HG03432 (cell line): ENCODE measurements around the gene HEG1.
"Not testable (repeated sequence)": the region's sequence is repeated elsewhere in the genome, so short reads cannot be mapped to it uniquely, and the experiment has no call there.

Experiments
- ATAC-seq: cut with Tn5 transposase; IDR thresholded peaks from one replicate; pipeline ENCODE4 v1.9.1; 2021; ENCODE audit warnings: mild to moderate bottlenecking, moderate library complexity; ENCODE audit not compliant: unreplicated experiment

The HEG1 gene

DNA sequence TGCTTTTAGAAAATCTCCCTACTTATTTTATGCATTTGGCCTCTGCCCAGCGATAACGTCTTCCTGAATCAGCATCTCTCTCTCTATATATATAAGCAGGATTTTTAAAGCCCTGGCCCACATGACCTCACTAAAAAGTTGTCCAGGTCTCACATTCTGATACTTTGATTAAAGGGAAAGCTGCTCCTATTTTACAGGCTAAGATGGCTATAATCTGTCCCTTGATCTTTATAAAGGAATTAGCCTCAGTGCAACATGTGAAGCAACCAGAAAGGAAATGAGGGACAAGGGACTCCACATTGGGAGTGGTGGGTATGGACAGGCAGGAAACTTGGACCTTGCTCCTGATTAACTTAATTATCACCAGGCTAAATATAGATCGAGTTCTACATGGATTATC, 95.7 kb downstream of the HEG1 start:
- no peak for ATAC-seq

- not testable (repeated sequence) for ATAC-seq
These were observed 97.8 kb downstream of the HEG1 start for GRCh38 chr3:124957951-124958350.

- ATAC-seq, result no peak
These were observed 103.4 kb downstream of the HEG1 start for GRCh38 chr3:124952282-124952855.

- no peak for ATAC-seq
These were observed 104.1 kb downstream of the HEG1 start for GRCh38 chr3:124951511-124952281.

GRCh38 chr3:124950026-124950425, 105.8 kb downstream of the HEG1 start:
- no peak for ATAC-seq

- no peak for ATAC-seq
These were observed 113.2 kb downstream of the HEG1 start for GRCh38 chr3:124942613-124943012.

- no peak for ATAC-seq
These were observed 114.0 kb downstream of the HEG1 start for GRCh38 chr3:124941771-124942170.

- ATAC-seq, result no peak
These were observed 116.1 kb downstream of the HEG1 start for GRCh38 chr3:124939661-124940060.

DNA sequence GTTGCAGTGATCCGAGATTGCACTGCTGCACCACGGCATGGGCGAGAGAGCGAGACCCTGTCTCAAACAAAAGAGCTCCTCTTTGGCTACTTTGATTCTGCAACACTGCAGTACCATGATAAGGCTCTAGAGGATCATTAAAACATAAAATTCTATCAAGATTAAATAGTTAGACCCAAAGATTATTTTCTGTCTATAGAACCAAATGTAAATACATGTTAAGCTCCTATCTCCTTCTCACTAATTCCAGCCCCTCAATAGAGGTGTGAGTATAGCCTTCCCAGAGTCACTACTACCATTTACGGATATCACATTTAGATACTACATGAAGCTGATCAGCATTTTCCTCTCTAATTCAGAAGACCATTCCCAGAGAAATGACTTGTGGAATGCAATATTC, 116.9 kb downstream of the HEG1 start:
- ATAC-seq, result no peak

- no peak for ATAC-seq
These were observed 118.7 kb downstream of the HEG1 start for GRCh38 chr3:124937049-124937448.

DNA sequence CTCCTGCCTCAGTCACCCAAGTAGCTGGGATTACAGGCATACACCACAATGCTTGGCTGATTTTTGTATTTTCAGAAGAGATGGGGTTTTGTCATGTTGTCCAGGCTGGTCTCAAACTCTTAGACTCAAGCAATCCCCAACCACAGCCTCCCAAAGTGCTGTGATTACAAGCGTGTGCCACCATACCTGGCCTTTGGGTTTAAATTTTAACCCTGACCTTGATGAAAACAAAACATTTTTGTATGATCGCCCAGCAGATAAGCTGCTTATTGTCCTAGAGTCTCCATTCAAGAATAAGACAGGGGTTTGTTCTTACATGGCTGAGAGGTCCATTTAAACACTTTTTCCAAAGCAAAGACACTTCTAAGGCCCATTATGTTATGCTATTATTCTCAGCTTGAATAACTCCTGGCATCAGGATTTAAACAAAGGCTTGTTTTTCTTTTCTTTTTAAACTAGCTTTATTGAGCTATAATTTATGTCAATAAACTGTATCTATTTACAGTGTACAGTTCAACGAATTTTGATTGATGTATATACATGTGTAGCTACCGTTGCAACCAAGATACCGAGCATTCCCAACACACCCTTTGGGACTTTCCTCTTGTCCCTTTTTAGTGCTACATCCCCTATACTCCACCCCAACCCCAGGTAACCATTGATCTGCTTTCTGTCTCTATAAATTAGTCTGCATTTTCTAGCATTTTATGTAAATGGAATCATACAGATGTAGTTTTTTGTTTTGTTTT, 119.8 kb downstream of the HEG1 start:
- no peak for ATAC-seq

DNA sequence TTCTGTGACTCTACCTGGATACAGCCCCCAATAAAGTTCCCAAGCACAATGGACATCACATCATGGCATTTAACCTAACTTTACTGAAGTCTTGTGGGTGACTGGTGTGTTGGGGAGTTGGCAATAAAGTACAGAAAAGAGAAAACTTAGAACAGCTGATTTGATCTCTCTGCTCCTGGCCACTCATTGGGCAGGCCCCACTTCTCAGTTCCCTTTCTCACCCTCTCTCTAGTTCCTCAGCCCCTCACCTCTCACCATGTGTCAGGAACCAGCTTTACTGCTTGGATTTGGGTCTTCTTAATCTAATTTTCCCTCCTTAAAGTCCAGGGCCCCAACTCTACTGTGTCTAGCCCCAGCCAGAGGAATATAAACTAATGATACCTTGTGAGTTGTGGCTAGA, 120.5 kb downstream of the HEG1 start:
- ATAC-seq, result peak; percentile 57

GRCh38 chr3:124934577-124934976, 121.2 kb downstream of the HEG1 start, which contains the start of gene MUC13:
MUC13 (minus strand) TSS chr3:124934751; CDS start chr3:124934712, 39 bp downstream.
- ATAC-seq, result no peak

- ATAC-seq, result no peak
These were observed 127.2 kb downstream of the HEG1 start for GRCh38 chr3:124928333-124929202.

DNA sequence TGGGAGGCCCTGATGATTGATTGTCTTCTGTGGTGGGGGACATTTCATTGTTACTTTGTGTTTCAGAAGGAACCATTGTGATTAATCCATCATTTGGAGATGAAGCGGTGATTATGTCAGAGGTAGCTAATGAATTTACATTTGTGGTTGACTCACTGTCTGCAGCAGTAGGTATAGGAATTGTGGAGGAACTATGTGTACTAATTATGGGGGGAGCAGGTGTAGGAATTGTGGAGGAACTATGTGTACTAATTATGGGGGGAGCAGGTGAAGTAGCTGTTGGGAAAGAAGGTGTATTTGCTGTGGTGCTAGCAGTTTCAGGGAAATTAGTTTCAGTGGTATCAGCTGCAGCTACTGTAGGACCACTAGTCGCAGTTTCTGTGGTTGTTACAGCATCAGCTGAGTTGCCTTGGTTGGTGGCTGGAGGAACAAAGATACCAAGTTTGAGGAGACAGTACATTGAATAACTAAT, 128.2 kb downstream of the HEG1 start:
- ATAC-seq, result peak; percentile 44

DNA sequence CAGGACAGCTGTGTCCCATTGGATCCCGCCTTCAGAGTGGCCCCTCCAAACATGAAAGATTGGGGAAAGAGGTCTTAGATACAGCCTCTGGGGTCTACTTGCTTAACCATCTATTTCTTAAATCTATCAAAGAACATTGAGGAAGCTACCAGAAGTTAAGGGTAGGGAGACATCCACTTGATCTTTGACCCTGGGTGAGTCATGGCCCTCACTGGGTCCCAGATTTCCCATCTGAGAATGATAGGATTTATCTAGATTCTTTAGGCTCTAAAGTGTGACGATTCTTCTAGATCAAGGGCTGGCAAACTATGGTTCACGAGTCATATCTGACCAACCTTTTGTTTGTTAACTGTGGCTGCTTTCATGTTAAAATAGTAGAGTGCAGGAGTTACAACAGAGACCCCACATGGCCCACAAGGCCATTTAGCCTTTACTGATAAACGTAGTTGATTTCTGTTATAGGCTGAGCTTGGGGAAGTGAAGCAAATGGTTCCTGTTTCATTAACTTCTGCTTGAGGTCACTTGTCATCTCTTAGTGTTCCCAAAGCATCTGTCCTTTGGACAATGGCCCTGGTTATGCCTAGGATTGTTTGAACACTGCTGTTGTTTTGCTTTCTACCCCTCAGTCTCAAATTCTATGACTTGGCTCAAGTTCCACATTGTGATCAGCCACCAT, 129.2 kb downstream of the HEG1 start:
- ATAC-seq, result no peak

DNA sequence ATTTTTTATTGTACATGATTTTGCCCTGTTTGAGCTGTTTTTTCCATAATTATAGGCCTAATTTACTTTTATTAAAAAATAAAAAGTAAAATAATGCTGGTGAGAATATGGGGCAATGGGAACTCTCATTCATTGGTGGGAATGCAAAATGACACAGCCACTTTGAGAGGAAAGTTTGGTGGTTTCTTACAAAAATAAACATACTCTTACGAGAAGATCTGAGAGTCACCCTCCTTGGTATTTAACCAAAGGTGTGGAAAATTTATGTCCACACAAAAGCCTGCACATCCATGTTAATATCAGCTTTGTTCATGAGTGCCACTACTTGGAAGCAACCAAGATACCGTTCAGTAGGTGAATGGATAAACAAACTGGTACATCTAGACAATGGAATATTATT, 131.1 kb downstream of the HEG1 start:
- ATAC-seq, result no peak

DNA sequence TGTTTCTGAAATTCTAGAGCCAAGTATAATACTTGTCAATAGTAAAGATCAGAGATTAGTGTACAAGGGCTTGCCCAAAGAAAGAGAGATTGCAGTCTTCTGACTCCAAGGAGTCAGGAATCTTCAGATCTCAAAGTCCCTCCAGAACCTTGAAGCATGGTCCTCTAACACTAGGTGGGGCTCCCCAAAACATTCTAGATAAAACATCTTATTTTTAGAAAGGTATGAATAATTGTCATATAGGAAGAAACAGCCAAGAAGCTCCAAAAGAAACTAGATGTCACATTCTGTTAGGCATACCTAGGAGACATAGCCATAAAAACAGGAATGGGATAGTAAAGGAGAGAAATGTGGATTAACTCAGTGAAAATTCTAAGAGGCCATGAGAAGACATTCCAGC, 132.0 kb downstream of the HEG1 start:
- no peak for ATAC-seq

- ATAC-seq, result no peak
These were observed 135.1 kb downstream of the HEG1 start for GRCh38 chr3:124920718-124921117.

GRCh38 chr3:124919756-124920155, 136.0 kb downstream of the HEG1 start:
- ATAC-seq, result no peak
